Stimulated activated CD4-positive, alpha-beta T cell treated with anti-CD3 and anti-CD28 coated beads, TNF-alpha, amount 100 ng/mL, for 1 hour (primary cell): ENCODE data around the gene AKNA.

ENCODE experiments used
- DNase-seq, 3 donors: peaks; one replicate each; pipeline ENCODE4 v3.0.0-alpha.2; 2020; ENCODE audit warnings: low read depth in 3 of 3, low spot score in 1 of 3

The AKNA gene

GRCh38 chr9:114396558-114397218 is 8.9 kb upstream of the AKNA start:
- no peak for DNase-seq

GRCh38 chr9:114395768-114396167 is 8.0 kb upstream of the AKNA start:
- DNase-seq: no peak

- no peak for DNase-seq
These were observed 7.5 kb upstream of the AKNA start for GRCh38 chr9:114395334-114395617.

GRCh38 chr9:114394523-114395333 is 6.9 kb upstream of the AKNA start:
- no peak for DNase-seq

GRCh38 chr9:114392749-114393112 is 4.9 kb upstream of the AKNA start:
- no peak for DNase-seq

- DNase-seq: no peak
These were observed 3.2 kb upstream of the AKNA start for GRCh38 chr9:114390952-114391351.

GRCh38 chr9:114389612-114390368 is 2.0 kb upstream of the AKNA start:
- no peak for DNase-seq

GRCh38 chr9:114388764-114389375 is 1.1 kb upstream of the AKNA start:
- DNase-seq: no peak

- DNase-seq: no peak
These were observed 538 bp upstream of the AKNA start for GRCh38 chr9:114388357-114388682.

GRCh38 chr9:114386886-114387679 is 699 bp downstream of the AKNA start:
- no peak for DNase-seq

- no peak for DNase-seq
These were observed 1.4 kb downstream of the AKNA start for GRCh38 chr9:114386361-114386885.

- DNase-seq: peak; percentile 59 to 76 (median 73)
These were observed 2.2 kb downstream of the AKNA start for GRCh38 chr9:114385397-114386181.

- no peak for DNase-seq
These were observed 2.9 kb downstream of the AKNA start for GRCh38 chr9:114384836-114385396.

- DNase-seq: no peak
These were observed 3.4 kb downstream of the AKNA start for GRCh38 chr9:114384341-114384740.

- DNase-seq: no peak
These were observed 4.1 kb downstream of the AKNA start for GRCh38 chr9:114383521-114384231.

- DNase-seq: peak; percentile 42 to 66 (median 51)
These were observed 4.9 kb downstream of the AKNA start for GRCh38 chr9:114382699-114383520.

- DNase-seq: no peak
These were observed 8.9 kb downstream of the AKNA start for GRCh38 chr9:114378883-114379282.

GRCh38 chr9:114378016-114378415 is 9.8 kb downstream of the AKNA start:
- no peak for DNase-seq
